GM23338 (cell line): ENCODE measurements around the gene ARHGEF10L. TPM values are rescaled to one million over a fixed set of nuclear protein-coding genes. Genes with fewer than 3 reads are reported as not detected.

Experiments
- ATAC-seq: fragments of 200-7000 bp; cut with Tn5 transposase; 3 replicates; pipeline ENCODE4 v1.9.1; 2020
- DNase-seq: peaks from one replicate; pipeline ENCODE4 v3.0.0-alpha.2; 2015; ENCODE audit warnings: low spot score
- H2AFZ ChIP-seq: fragments of 200-600 bp; sonication (generic); 2 replicates; pipeline ENCODE4 v1.8.0; 2016; ENCODE audit warnings: antibody characterized with exemption, mild to moderate bottlenecking, moderate library complexity
- H3F3A ChIP-seq: fragments of 200-600 bp; sonication (generic); replicated peaks from 2 replicates; pipeline ENCODE4 v1.8.0; 2017; ENCODE audit warnings: antibody characterized with exemption, mixed run types, low read depth
- H3K27ac ChIP-seq: fragments of 200-600 bp; sonication (generic); 2 replicates; pipeline ENCODE4 v1.6.1; 2016; ENCODE audit warnings: low read depth
- H3K27me3 ChIP-seq: fragments of 200-600 bp; sonication (generic); 2 replicates; pipeline ENCODE4 v1.8.0; 2016; ENCODE audit warnings: mild to moderate bottlenecking, mixed run types, moderate library complexity; ENCODE audit not compliant: insufficient read depth
- H3K36me3 ChIP-seq: fragments of 200-600 bp; sonication (generic); 2 replicates; pipeline ENCODE4 v1.8.0; 2016; ENCODE audit warnings: mild to moderate bottlenecking; ENCODE audit not compliant: insufficient read depth
- H3K4me1 ChIP-seq: fragments of 200-600 bp; sonication (generic); 2 replicates; pipeline ENCODE4 v1.8.0; 2016; ENCODE audit warnings: mild to moderate bottlenecking, moderate library complexity; ENCODE audit not compliant: insufficient read depth
- H3K4me2 ChIP-seq: fragments of 200-600 bp; sonication (generic); 2 replicates; pipeline ENCODE4 v1.7.1; 2017; ENCODE audit warnings: mixed run types
- H3K4me3 ChIP-seq: fragments of 200-600 bp; sonication (generic); 2 replicates; pipeline ENCODE4 v1.6.1; 2016; ENCODE audit warnings: mixed run types
- H3K79me2 ChIP-seq: fragments of 200-600 bp; sonication (generic); replicated peaks from 2 replicates; pipeline ENCODE4 v1.8.0; 2017; ENCODE audit warnings: mild to moderate bottlenecking; ENCODE audit not compliant: insufficient read depth
- H3K9me2 ChIP-seq: fragments of 200-600 bp; sonication (generic); 2 replicates; pipeline ENCODE4 v1.8.0; 2017; ENCODE audit not compliant: insufficient read depth
- H4K20me1 ChIP-seq: fragments of 200-600 bp; sonication (generic); replicated peaks from 2 replicates; pipeline ENCODE4 v1.8.0; 2017; ENCODE audit warnings: mild to moderate bottlenecking; ENCODE audit not compliant: insufficient read depth
- H3K27ac Mint-ChIP-seq: 2 replicates; pipeline ENCODE4 v1.8.0; 2020; ENCODE audit warnings: inconsistent platforms, mild to moderate bottlenecking, moderate library complexity, mixed read lengths
- H3K27me3 Mint-ChIP-seq: 3 replicates; pipeline ENCODE4 v1.8.0; 2022; ENCODE audit warnings: low read depth, mild to moderate bottlenecking, moderate library complexity, mixed read lengths, inconsistent platforms; ENCODE audit not compliant: insufficient read depth, poor library complexity
- H3K36me3 Mint-ChIP-seq: 3 replicates; pipeline ENCODE4 v1.8.0; 2021; ENCODE audit warnings: low read depth, mild to moderate bottlenecking, inconsistent platforms, moderate library complexity, mixed read lengths
- H3K4me1 Mint-ChIP-seq: 3 replicates; pipeline ENCODE4 v1.8.0; 2020; ENCODE audit warnings: mild to moderate bottlenecking, inconsistent platforms, mixed read lengths
- H3K4me3 Mint-ChIP-seq: 3 replicates; pipeline ENCODE4 v1.8.0; 2021; ENCODE audit warnings: moderate library complexity, mild to moderate bottlenecking, inconsistent platforms, mixed read lengths
- H3K9me3 Mint-ChIP-seq: 3 replicates; pipeline ENCODE4 v1.8.0; 2020; ENCODE audit warnings: moderate library complexity, mild to moderate bottlenecking, inconsistent platforms, mixed read lengths
- CREB1 ChIP-seq: fragments of 250-450 bp; sonication (Bioruptor Pico); IDR thresholded peaks from 2 replicates; pipeline ENCODE4 v1.5.0; 2020; ENCODE audit warnings: low read depth, mild to moderate bottlenecking, moderate library complexity
- ETS1 ChIP-seq: IDR thresholded peaks from 2 replicates; pipeline ENCODE4 v1.6.1; 2016; ENCODE audit warnings: antibody characterized with exemption
- JUNB ChIP-seq: IDR thresholded peaks from one replicate; pipeline ENCODE4 v1.6.1; 2016; ENCODE audit warnings: antibody characterized with exemption; ENCODE audit not compliant: unreplicated experiment
- NANOG ChIP-seq: IDR thresholded peaks from 2 replicates; pipeline ENCODE4 v1.6.1; 2016; ENCODE audit warnings: antibody characterized with exemption, borderline replicate concordance
- ZNF114 ChIP-seq: fragments of 250-450 bp; sonication (Bioruptor Pico); IDR thresholded peaks from 2 replicates; pipeline ENCODE4 v1.5.0; 2020; ENCODE audit warnings: mild to moderate bottlenecking, moderate library complexity
- ZNF331 ChIP-seq: fragments of 250-450 bp; sonication (Bioruptor Pico); IDR thresholded peaks from 2 replicates; pipeline ENCODE4 v1.5.0; 2020; ENCODE audit warnings: low read depth, mild to moderate bottlenecking, moderate library complexity
- ZNF462 ChIP-seq: fragments of 250-450 bp; sonication (Bioruptor Pico); IDR thresholded peaks from 2 replicates; pipeline ENCODE4 v1.5.0; 2020; ENCODE audit warnings: mild to moderate bottlenecking, moderate library complexity
- polyA plus RNA-seq: library from polyadenylated mRNA; unstranded; fragments of >200 nt; fragmentation: Nextera tagmentation; extraction: Ambion mirVana; gene quantifications from 2 replicates; pipeline ENCODE4 v1.2.1, GENCODE V29; 2016
- total RNA-seq: library from RNA; depleted of rRNA; stranded (reverse); fragments of >200 nt; shearing (Covaris generic); gene quantifications from 2 replicates; pipeline ENCODE4 v1.2.3, GENCODE V29; 2014

The ARHGEF10L gene
- total and polyA plus RNA-seq, 2 experiments from 2014 or later: 12.1 to 46.8 TPM

GRCh38 chr1:17609529-17609928 is 70.0 kb downstream of the ARHGEF10L start:
- Histone ChIP-seq H2AFZ (no peak overlapping the region), H3K36me3 (no peaks in the 10 kb centered on the region), H3K4me2 (no peak overlapping the region), H3F3A (peaks cover 12% of the 10 kb centered on the region), H4K20me1 (no peaks in the 10 kb centered on the region; the same call in 1 of the 2 replicates), H3K27me3 (no peaks in the 10 kb centered on the region), H3K4me3 (no peak overlapping the region), H3K4me1 (no peaks in the 10 kb centered on the region; the same call in 1 of the 2 replicates), H3K27ac (no peak overlapping the region), H3K79me2 (no peaks in the 10 kb centered on the region), H3K9me2 (no peaks in the 10 kb centered on the region)
- peaks cover 24% of the 10 kb centered on the region; the same call in 2 of the 3 replicates for H3K36me3 Mint-ChIP-seq
- H3K27me3 Mint-ChIP-seq: peaks cover 9% of the 10 kb centered on the region
- H3K9me3 Mint-ChIP-seq: no peaks in the 10 kb centered on the region
- ATAC-seq (no peak), DNase-seq (no peak)
- peaks cover 13% of the 10 kb centered on the region; the same call in 2 of the 3 replicates for H3K4me1 Mint-ChIP-seq
- H3K27ac Mint-ChIP-seq: no peak overlapping the region
- H3K4me3 Mint-ChIP-seq: no peak overlapping the region
- no peak for TF ChIP-seq ZNF114 (CRISPR knock-in tag)
- TF ChIP-seq CREB1 (CRISPR knock-in tag): no peak
- TF ChIP-seq ZNF331 (CRISPR knock-in tag): no peak
- TF ChIP-seq ETS1: no peak
- no peak for TF ChIP-seq JUNB
- TF ChIP-seq NANOG: no peak
- TF ChIP-seq ZNF462 (CRISPR knock-in tag): no peak
